Measurements from ENCODE around the gene SLC26A1.

The SLC26A1 gene

DNA sequence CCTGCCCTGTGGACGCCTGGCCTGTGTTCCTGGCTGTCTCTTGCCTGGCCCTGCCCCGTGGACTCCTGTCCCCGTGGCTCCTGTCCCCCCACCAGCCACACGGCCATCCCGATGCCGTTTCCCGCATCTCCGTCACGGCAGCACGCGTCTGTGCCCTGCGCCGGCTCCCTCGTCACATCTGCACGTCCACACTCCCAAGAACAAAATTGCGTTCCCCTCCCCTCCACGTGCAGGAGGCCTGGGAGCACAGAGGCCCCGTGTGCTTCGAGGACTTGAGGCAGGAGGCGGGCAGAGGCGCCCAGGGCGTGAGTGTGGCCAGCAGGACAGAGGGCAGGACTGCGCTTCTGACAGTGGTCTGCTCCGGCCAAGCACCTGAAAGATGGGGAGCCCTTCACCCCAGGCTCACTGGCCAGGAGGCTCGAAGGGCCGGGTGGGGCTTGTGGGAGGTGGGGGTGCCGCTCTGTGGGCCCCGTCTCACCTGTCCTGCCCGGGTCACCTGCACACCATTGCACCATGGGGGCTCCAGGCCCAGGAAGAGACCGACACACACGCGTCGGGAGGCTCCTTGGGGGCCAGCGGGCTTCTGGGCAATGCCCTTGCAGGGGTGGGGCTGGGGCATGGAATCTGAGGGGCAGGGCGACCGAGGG lies 35.5 kb upstream of the SLC26A1 start:
- no peak for DNase-seq

DNA sequence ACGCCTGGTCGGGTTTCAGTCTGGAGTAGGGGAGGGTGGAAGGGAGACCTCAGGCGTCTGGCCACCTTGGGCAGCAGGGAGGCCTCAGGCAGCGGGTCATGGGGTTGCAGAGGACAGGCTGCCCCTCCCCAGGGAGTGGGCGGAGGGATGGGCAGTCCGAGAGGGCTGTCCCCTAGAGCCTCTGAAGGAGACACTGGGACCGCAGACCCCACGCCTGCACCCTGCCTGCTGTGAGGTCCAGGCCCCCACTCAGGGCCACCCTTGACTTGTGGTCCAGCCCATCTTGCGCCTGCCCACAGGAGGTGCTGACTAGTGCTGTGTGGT lies 34.7 kb upstream of the SLC26A1 start:
- DNase-seq = no peak

DNA sequence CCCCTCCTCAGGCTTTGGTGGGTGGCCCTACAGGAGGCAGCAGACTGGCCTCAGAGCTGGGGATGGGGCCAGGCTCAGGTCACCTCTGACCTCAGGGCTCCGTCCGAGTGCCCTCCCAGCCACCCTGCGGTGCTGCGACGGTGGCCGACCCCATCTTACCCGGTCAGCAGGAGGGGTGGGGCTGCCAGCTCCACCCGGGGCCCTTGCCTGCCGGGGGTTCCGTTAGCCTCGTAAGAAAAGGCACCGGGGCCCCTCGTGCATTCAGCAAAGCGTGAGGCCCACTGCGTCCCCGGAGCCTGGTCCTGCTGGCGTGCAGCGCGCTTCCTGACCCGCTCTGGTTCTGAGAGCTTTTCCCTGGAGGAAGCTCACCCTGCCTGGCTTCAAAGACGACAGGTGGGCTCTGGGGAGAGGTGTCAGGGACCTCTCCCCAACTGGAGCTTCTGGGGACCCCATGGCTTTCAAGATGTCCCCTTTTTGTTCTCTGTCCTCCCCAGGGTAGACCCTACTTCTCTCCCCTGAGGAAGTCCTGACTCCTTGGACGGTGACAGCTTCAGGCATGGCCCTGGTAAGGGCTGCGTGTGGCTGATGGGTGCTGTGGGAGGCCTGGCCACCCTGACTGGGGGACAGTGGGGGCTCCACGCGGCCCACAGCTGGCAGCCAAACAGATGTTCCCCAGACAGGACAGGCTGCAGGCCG lies 34.2 kb upstream of the SLC26A1 start:
- DNase-seq = no peak

DNA sequence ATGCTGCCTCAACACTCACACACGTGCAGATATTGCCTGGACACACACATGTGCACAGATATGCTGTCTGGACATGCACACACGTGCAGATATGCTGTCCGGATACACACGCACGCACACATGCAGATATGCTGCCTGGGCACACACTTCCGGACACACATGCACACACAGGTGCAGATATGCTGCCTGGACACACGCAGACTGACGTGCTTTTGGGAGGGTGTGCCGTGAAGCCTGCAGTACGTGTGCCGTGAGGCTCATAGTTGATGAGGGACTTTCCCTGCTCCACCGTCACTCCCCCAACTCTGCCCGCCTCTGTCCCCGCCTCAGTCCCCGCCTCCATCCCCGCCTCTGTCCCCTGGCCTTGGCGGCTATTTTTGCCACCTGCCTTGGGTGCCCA lies 32.9 kb upstream of the SLC26A1 start:
- DNase-seq = no peak

- no peak for DNase-seq
Measured at GRCh38 chr4:1024882-1025545, 31.8 kb upstream of the SLC26A1 start.

- no peak for DNase-seq
Measured at GRCh38 chr4:1023895-1024740, 30.9 kb upstream of the SLC26A1 start.

DNA sequence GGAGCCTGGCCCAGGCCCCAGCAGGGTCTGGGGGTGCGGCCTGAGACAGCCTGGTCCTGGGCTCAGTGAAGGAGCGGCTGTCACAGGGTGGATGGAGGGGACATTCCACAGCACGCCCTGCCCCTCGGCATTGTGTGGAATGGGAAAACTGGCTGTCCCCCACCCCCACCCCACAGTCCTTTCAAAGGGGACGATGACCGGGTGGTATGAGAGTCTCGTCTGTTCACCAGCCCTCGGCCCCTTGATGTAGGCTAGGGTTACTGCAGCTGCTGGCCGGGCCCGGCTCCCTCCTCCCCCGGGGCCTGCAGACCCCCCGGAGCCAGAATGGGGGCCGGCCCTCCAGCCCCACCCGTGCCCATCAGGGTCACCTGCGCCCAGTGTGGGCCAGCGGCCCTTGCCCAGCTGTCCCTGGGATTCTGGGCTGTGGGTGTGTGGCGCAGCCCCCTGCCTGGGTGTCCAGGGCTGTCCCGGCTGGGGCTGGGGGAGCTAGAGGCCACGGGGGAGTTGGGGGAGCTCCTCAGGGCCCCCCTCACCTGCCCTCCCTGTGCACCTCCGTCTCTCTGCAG lies 30.0 kb upstream of the SLC26A1 start:
- DNase-seq = no peak

GRCh38 chr4:1022739-1023066 lies 29.5 kb upstream of the SLC26A1 start:
- DNase-seq = no peak

DNA sequence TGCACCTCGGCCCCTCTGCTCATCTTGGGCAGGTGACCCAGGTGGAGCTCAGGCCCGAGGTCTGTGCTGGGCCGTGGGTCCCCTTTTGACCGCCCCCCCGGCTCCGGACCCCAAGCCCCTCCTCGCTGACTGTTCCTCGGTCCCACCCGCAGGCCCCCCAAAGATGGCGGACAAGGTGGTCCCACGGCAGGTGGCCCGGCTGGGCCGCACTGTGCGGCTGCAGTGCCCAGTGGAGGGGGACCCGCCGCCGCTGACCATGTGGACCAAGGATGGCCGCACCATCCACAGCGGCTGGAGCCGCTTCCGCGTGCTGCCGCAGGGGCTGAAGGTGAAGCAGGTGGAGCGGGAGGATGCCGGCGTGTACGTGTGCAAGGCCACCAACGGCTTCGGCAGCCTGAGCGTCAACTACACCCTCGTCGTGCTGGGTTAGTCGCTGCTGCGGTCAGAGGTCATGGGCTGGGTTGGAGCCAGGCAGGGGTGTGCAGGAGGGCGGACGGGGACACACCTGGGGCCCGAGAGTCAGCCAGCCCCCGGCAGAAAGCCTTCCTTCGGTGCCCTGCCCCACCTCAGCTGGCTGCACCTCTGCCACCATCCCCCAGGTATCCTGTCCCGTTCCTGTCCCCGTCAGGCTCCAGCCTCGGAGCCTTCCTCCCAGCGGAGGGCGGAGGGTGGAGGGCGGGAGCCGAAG lies 29.0 kb upstream of the SLC26A1 start:
- DNase-seq = no peak

GRCh38 chr4:1021386-1022050 lies 28.3 kb upstream of the SLC26A1 start:
- DNase-seq = no peak

- no peak for DNase-seq
Measured at GRCh38 chr4:1019729-1020470, 26.7 kb upstream of the SLC26A1 start.

- DNase-seq = no peak
Measured at GRCh38 chr4:1019320-1019719, 26.1 kb upstream of the SLC26A1 start.

DNA sequence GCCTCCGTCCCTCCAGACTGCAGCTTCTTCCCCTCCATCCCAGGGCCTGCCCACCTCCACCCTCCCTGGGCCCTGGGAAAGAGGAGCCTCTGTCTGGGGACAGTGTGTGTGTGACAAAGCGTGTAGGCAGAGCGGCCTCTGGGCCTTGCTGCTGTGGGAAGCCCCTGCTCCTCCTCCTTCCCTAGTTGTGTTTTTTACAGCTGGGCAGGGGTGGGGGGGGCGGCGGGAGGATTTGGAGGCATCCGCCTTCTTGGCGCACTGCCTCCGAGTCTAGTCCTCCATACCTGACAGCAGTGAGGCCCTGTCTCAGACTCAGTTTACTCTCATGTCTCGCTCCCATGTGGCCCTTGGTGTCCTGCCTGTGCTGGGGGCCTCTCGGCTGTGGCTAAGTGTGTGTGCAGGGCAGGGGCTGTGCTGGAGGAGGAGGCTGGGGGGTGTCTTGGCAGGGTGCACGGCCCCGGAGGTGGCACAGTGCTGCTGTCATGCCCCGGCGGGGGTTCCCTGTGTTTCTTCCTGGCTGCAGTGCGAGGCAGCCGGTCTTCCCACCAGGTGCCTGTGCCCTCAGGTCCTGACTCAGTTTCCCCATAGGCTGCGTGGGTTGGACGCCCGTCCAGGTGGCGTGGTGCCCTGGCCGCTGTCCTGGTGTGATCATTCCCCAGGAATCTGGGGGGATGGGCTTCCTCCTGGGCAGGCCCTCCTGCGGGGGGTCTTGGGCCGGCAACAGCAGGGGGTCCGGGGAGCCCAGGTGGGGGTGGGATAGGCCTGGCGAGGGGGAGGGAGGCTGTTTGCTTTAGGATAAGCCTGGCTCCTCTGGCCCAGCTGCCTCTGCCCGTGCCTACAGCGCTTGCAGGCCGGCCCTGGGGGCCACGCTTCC lies 25.2 kb upstream of the SLC26A1 start:
- DNase-seq = no peak

DNA sequence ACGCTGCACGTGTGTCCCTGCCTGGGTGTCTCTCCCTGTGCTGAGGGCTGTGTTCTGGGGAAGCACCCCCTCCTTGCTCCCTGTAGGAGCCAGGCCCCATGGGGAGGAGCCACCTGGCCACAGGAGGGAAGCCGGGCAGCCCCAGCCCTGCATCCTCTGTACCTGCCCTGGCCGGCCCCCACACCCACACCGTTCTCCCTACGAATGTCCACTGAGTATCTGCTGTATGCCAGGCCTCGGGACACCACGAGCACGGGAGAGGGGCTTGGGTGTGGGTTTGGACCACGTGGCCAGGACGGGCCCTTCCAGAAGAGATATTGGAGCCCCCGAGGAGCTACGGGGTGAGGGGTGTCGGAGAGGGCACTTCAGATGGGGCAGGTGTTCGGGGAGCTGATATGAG lies 24.5 kb upstream of the SLC26A1 start:
- DNase-seq = no peak

- no peak for DNase-seq
Measured at GRCh38 chr4:1017211-1017610, 24.0 kb upstream of the SLC26A1 start.

- no peak for DNase-seq
Measured at GRCh38 chr4:1015746-1016145, 22.5 kb upstream of the SLC26A1 start.

DNA sequence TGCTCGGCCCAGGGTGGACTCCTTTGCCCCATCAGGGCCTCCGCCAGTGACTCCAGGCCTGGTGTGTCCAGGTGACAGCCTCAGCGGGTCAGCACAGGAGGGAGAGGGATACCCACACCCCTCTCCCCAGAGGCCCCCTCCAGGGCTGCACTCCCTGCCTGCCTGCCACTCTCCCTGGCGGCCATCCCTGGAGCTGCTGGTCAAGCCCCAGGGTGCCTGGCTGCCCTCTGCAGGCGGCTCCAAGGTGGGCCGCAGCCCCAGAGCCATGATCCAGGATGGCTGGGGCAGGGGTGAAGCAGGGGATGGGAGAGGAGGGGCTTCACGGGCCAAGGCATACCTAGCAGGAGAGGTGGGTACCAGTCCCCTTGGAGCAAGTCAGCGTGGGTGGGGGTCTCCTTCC lies 22.0 kb upstream of the SLC26A1 start:
- no peak for DNase-seq

- DNase-seq = no peak
Measured at GRCh38 chr4:1014291-1015167, 21.3 kb upstream of the SLC26A1 start.
